MCF 10A (cell line): ENCODE measurements around the gene SLC7A6. TPM values are rescaled to one million over a fixed set of nuclear protein-coding genes. Genes with fewer than 3 reads are reported as not detected.
A peak's percentile ranks its signal among the peaks of the same experiment; 100 is the strongest.

Source experiments
- BruUV-seq: library from RNA; stranded (reverse); fragments of 400-500 nt; replicated peaks from 2 replicates; lab custom pipeline; 2021; lab: Mats Ljungman, UMichigan
- CTCF ChIA-PET: fragments of 300-600 bp; sonication (Branson Sonifier 250); formaldehyde crosslinking; extraction: SDS; loops from one replicate; lab custom pipeline; 2021; ENCODE audit warnings: antibody characterized with exemption, inconsistent platforms; lab: Yijun Ruan, JAX
- POLR2A ChIA-PET: fragments of 300-600, 350-650 bp; sonication (Branson Sonifier 250); formaldehyde crosslinking; extraction: SDS; loops from one replicate; lab custom pipeline; 2020; ENCODE audit warnings: antibody characterized with exemption, inconsistent platforms; lab: Yijun Ruan, JAX
- DNase-seq: peaks from one replicate; pipeline ENCODE4 v3.0.0-alpha.2; 2018; ENCODE audit not compliant: unreplicated experiment
- H3K27ac Mint-ChIP-seq: one replicate; pipeline ENCODE4 v1.8.0; 2022; ENCODE audit warnings: mild to moderate bottlenecking, low read depth, mixed read lengths; ENCODE audit not compliant: unreplicated experiment
- H3K27me3 Mint-ChIP-seq: one replicate; pipeline ENCODE4 v1.8.0; 2022; ENCODE audit warnings: mixed read lengths; ENCODE audit not compliant: insufficient read depth, unreplicated experiment
- H3K36me3 Mint-ChIP-seq: one replicate; pipeline ENCODE4 v1.8.0; 2022; ENCODE audit warnings: mild to moderate bottlenecking, moderate library complexity, mixed read lengths; ENCODE audit not compliant: insufficient read depth, unreplicated experiment
- H3K4me1 Mint-ChIP-seq: one replicate; pipeline ENCODE4 v1.8.0; 2022; ENCODE audit warnings: mixed read lengths; ENCODE audit not compliant: insufficient read depth, unreplicated experiment
- H3K4me3 Mint-ChIP-seq: one replicate; pipeline ENCODE4 v1.8.0; 2022; ENCODE audit warnings: mild to moderate bottlenecking, moderate library complexity, mixed read lengths; ENCODE audit not compliant: unreplicated experiment
- H3K9me3 Mint-ChIP-seq: one replicate; pipeline ENCODE4 v1.8.0; 2022; ENCODE audit warnings: mixed read lengths; ENCODE audit not compliant: unreplicated experiment
- CTCF ChIP-seq: fragments of 200-600 bp; IDR thresholded peaks from one replicate; pipeline ENCODE4 v1.8.0; 2022; ENCODE audit warnings: antibody characterized with exemption, mild to moderate bottlenecking; ENCODE audit not compliant: unreplicated experiment
- intact Hi-C: fragments of 100-400 bp; cut with micrococcal nuclease; formaldehyde crosslinking; loops from 2 replicates; pipeline ENCODE4 v1.14.1; 2022
- total RNA-seq: library from RNA; stranded (reverse); gene quantifications from 2 replicates; pipeline ENCODE4 v1.2.3, GENCODE V29; 2022

Gene SLC7A6
- total RNA-seq, 1 experiment from 2014 or later: 61.0 TPM

GRCh38 chr16:68274441-68274840 is 10.1 kb downstream of the SLC7A6 start:
- no peak overlapping the region for H3K4me3 Mint-ChIP-seq
- peaks cover 64% of the 10 kb centered on the region for H3K36me3 Mint-ChIP-seq
- no peaks in the 10 kb centered on the region for H3K9me3 Mint-ChIP-seq
- CTCF ChIA-PET: interaction anchor here (0.6 to 5.9 kb wide), 4 partner anchors 10 to 122 kb away, joined by 3 to 38 read pairs (median 9); partner anchors contain the start of gene SLC7A6
- no peak for DNase-seq
- intact Hi-C loops: no loop called here
- no peaks in the 10 kb centered on the region for H3K27me3 Mint-ChIP-seq
- POLR2A ChIA-PET: interaction anchor here (0.7 to 3.5 kb wide), 5 partner anchors 10 to 36 kb away, joined by 3 to 30 read pairs (median 15); partner anchors contain the start of genes PRMT7, SLC7A6 and SLC7A6OS
- no peak overlapping the region for H3K27ac Mint-ChIP-seq
- H3K4me1 Mint-ChIP-seq: peaks cover 20% of the 10 kb centered on the region
- BruUV-seq: no TSS peak
- no peak for TF ChIP-seq CTCF

- Mint-ChIP-seq H3K36me3 (peaks cover 71% of the 10 kb centered on the region), H3K27ac (peak overlapping the region; percentile 77), H3K4me1 (peaks cover 20% of the 10 kb centered on the region), H3K27me3 (no peaks in the 10 kb centered on the region), H3K9me3 (no peaks in the 10 kb centered on the region), H3K4me3 (no peak overlapping the region)
- intact Hi-C loops: no loop called here
- DNase-seq: peak; percentile 71
- ChIA-PET CTCF (interaction anchor here (0.7 to 5.9 kb wide), 4 partner anchors 11 to 51 kb away, joined by 3 to 38 read pairs (median 8); partner anchors contain the start of gene SLC7A6), POLR2A (interaction anchor here (1.0 to 3.5 kb wide), 8 partner anchors 10 to 39 kb away, joined by 3 to 30 read pairs (median 10); partner anchors contain the start of gene SLC7A6)
- no peak for TF ChIP-seq CTCF
- BruUV-seq: TSS peak; percentile 13
Observed at GRCh38 chr16:68275611-68276191, 11.4 kb downstream of the SLC7A6 start.

GRCh38 chr16:68276223-68276622 is 11.9 kb downstream of the SLC7A6 start:
- no TSS peak for BruUV-seq
- Mint-ChIP-seq H3K27ac (peak overlapping the region; percentile 77), H3K36me3 (peaks cover 74% of the 10 kb centered on the region), H3K27me3 (no peaks in the 10 kb centered on the region), H3K4me3 (no peak overlapping the region), H3K9me3 (no peaks in the 10 kb centered on the region), H3K4me1 (peaks cover 18% of the 10 kb centered on the region)
- POLR2A ChIA-PET: interaction anchor here (1.0 to 3.5 kb wide), 7 partner anchors 9 to 39 kb away, joined by 3 to 30 read pairs (median 5); partner anchors contain the start of gene SLC7A6
- TF ChIP-seq CTCF: no peak
- DNase-seq: no peak
- CTCF ChIA-PET: interaction anchor here (0.5 to 1.6 kb wide), 7 partner anchors 10 to 606 kb away, joined by 3 to 12 read pairs (median 3); partner anchors contain the start of gene SLC7A6
- intact Hi-C loops: no loop called here

GRCh38 chr16:68279726-68280558 is 15.6 kb downstream of the SLC7A6 start:
- Mint-ChIP-seq H3K4me3 (no peak overlapping the region), H3K27me3 (no peaks in the 10 kb centered on the region), H3K9me3 (no peaks in the 10 kb centered on the region), H3K36me3 (peaks cover 81% of the 10 kb centered on the region), H3K4me1 (peaks cover 9% of the 10 kb centered on the region), H3K27ac (no peak overlapping the region)
- POLR2A ChIA-PET: interaction anchor here (0.6 to 1.4 kb wide), 2 partner anchors 18 to 43 kb away, joined by 3 to 4 read pairs; no protein-coding TSS in a partner anchor
- intact Hi-C loops: no loop called here
- BruUV-seq: no TSS peak
- TF ChIP-seq CTCF: no peak
- CTCF ChIA-PET: interaction anchor here (0.6 to 1.5 kb wide), 7 partner anchors 16 to 134 kb away, joined by 3 to 6 read pairs (median 4); partner anchors contain the start of gene SLC7A6
- DNase-seq: no peak
